Epithelial cell of proximal tubule (primary cell): Measurements from ENCODE around the gene SLC38A4. TPM values are rescaled to one million over a fixed set of nuclear protein-coding genes. Genes with fewer than 3 reads are reported as not detected.
"Not testable (repeated sequence)": the region's sequence is repeated elsewhere in the genome, so short reads cannot be mapped to it uniquely, and the experiment has no call there.

ENCODE experiments used
- DNase-seq: peaks from one replicate; pipeline ENCODE4 v3.0.0-alpha.2; 2011; ENCODE audit warnings: low read depth
- H3K4me3 ChIP-seq: 2 replicates; pipeline ENCODE4 v1.5.1; 2011; ENCODE audit warnings: low read depth, mild to moderate bottlenecking, low read length
- CTCF ChIP-seq: conservative IDR thresholded peaks from 2 replicates; pipeline ENCODE4 v1.5.1; 2012; ENCODE audit warnings: low read depth, mild to moderate bottlenecking, low read length
- total RNA-seq: library from RNA; depleted of rRNA; stranded (reverse); fragments of >200 nt; gene quantifications from 2 replicates; pipeline ENCODE4 v1.2.3, GENCODE V29; 2015

SLC38A4 gene
- total RNA-seq, 1 donor from 2014 or later = not detected

DNA sequence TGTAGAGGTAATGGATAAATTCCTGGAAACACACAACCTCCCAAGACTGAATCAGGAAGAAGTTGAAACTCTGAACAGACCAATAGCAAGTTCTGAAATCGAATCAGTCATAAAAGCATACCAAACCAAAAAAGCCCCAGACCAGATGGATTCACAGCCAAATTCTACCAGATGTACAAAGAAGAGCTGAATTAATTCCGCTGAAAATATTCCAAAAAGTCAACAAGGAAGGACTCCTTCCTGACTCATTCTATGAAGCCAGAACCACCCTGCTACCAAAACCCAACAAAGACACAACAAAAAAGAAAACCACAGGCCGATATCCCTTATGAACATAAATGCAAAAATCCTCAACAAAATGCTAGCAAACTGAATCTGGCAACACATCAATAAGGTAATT lies 81.5 kb downstream of the SLC38A4 start:
- DNase-seq = no peak
- no peak overlapping the region for H3K4me3 ChIP-seq
- TF ChIP-seq CTCF = no peak

GRCh38 chr12:46743456-46743855 lies 82.3 kb downstream of the SLC38A4 start:
- TF ChIP-seq CTCF = no peak
- DNase-seq = no peak
- no peak overlapping the region for H3K4me3 ChIP-seq

- not testable (repeated sequence) for DNase-seq, H3K4me3 ChIP-seq
Measured at GRCh38 chr12:46742271-46742670, 83.5 kb downstream of the SLC38A4 start.

GRCh38 chr12:46725332-46725731 lies 100.5 kb downstream of the SLC38A4 start:
- no peak for DNase-seq
- no peak for TF ChIP-seq CTCF
- no peak overlapping the region for H3K4me3 ChIP-seq

GRCh38 chr12:46723629-46724419 lies 102.0 kb downstream of the SLC38A4 start:
- no peak for TF ChIP-seq CTCF
- no peak for DNase-seq

DNA sequence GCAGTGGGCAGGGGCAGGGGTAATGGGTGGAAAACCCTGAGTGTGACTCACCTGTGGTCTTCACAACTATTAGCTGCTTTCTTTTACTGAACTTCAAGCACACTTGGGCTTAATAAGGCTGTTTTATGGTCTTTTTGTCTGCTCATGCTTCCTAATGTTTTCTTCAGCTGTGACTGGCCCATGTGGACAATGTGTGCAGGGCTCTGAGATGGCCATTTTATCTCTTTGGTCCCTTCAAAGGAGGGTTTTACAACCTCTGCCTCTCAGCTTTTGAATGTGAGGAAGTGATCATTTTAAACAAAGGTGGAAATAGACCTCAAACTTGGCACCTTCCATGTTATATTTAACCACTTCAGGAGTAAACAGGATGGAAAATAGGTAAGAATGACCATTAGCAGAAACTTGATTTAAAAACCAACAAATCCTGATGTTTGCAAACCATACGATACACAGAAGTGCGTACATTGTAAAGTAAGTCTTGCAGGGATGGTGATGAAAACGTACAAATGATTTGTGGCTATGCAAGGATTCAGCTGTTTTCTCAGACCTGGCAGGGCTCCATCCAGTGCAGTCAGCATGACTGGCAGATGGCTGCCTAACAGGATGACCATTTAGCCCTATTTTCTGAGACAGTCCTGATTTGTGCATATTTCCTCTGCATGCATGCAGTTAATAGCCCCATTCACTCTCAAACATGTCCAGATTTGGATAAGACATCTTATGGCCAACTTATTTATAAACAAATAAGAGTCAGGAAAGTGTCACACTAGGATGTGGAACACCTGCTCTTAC lies 103.2 kb downstream of the SLC38A4 start:
- DNase-seq = no peak
- no peak overlapping the region for H3K4me3 ChIP-seq
- no peak for TF ChIP-seq CTCF

More at GRCh38 chr12:46723629-46724419, 102.0 kb downstream of the SLC38A4 start:
- no peak overlapping the region for H3K4me3 ChIP-seq

DNA sequence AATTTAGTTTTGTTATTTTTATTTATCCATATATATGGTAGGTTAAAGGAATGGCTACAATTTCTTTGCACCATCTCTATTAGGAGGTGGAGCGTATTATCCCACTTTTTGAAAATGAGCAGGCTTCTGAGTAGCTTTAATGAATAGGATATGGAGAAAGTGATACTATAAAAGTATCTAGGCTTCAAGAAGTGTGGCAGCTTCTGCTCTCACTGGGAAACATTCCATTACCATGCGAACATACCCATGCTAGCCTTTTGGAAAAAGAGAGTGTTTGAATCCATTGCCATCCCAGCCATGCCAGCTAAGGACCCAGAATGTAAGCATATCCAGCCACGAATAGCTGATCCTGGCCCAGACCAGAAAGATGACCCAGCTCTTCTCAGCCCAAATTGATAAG lies 107.3 kb downstream of the SLC38A4 start:
- DNase-seq = no peak
- no peak for TF ChIP-seq CTCF
- no peak overlapping the region for H3K4me3 ChIP-seq
